ENCODE data around the gene CLCNKB.
A peak's percentile ranks its signal among the peaks of the same experiment; 100 is the strongest.

Gene CLCNKB

DNA sequence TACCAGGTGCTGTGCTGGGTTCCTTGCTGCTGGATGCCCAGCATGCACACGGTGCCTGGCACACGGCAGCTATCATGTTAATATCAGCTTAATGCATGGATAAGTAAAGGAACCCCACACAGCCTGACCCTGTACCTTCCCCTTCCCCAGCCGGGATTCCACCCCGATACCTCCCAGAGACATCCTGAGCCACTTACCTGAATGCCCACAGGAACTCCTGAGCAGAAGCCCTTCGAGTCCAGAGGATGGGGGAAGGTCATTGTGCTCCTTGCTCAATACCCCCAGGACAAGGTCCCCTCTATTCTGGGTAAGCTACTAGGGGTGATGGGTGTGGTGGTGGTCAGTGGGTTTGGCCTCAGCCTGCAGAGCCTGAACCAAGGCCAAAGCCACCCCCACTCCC is 28.5 kb downstream of the CLCNKB start:
- TF ChIP-seq, protein P1, sequence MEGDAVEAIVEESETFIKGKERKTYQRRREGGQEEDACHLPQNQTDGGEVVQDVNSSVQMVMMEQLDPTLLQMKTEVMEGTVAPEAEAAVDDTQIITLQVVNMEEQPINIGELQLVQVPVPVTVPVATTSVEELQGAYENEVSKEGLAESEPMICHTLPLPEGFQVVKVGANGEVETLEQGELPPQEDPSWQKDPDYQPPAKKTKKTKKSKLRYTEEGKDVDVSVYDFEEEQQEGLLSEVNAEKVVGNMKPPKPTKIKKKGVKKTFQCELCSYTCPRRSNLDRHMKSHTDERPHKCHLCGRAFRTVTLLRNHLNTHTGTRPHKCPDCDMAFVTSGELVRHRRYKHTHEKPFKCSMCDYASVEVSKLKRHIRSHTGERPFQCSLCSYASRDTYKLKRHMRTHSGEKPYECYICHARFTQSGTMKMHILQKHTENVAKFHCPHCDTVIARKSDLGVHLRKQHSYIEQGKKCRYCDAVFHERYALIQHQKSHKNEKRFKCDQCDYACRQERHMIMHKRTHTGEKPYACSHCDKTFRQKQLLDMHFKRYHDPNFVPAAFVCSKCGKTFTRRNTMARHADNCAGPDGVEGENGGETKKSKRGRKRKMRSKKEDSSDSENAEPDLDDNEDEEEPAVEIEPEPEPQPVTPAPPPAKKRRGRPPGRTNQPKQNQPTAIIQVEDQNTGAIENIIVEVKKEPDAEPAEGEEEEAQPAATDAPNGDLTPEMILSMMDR (IDR thresholded peaks at IDR 0.05; ENCODE audit: low read depth, low read length, poor library complexity, severe bottlenecking) = no peak
- Histone ChIP-seq H3K79me2 (ENCODE audit: control insufficient read depth, low read length) (no peaks in the 10 kb centered on the region), H3K36me3 (ENCODE audit: control insufficient read depth, low read length) (no peaks in the 10 kb centered on the region), H3K9me3 (ENCODE audit: control insufficient read depth, insufficient read depth, low read length) (no peaks in the 10 kb centered on the region), H4K20me1 (ENCODE audit: control insufficient read depth, insufficient read depth, low read depth, low read length) (no peaks in the 10 kb centered on the region; the same call in 1 of the 2 replicates), H3K9me2 (replicated peaks; ENCODE audit: control insufficient read depth, low read length) (no peaks in the 10 kb centered on the region), H3K27ac (ENCODE audit: low read depth, low read length) (no peak overlapping the region), H3K4me3 (ENCODE audit: low read length) (no peak overlapping the region), H3K4me1 (ENCODE audit: control insufficient read depth, low read length) (peaks cover 8% of the 10 kb centered on the region), H3K4me2 (ENCODE audit: low read length) (no peak overlapping the region), H3F3A (ENCODE audit: control insufficient read depth, insufficient read depth) (0 out of 2 replicates have a peak, but pooled peaks cover 3% of the 10 kb centered on the region), H3K27me3 (ENCODE audit: control insufficient read depth, low read length) (peaks cover 53% of the 10 kb centered on the region)

DNA sequence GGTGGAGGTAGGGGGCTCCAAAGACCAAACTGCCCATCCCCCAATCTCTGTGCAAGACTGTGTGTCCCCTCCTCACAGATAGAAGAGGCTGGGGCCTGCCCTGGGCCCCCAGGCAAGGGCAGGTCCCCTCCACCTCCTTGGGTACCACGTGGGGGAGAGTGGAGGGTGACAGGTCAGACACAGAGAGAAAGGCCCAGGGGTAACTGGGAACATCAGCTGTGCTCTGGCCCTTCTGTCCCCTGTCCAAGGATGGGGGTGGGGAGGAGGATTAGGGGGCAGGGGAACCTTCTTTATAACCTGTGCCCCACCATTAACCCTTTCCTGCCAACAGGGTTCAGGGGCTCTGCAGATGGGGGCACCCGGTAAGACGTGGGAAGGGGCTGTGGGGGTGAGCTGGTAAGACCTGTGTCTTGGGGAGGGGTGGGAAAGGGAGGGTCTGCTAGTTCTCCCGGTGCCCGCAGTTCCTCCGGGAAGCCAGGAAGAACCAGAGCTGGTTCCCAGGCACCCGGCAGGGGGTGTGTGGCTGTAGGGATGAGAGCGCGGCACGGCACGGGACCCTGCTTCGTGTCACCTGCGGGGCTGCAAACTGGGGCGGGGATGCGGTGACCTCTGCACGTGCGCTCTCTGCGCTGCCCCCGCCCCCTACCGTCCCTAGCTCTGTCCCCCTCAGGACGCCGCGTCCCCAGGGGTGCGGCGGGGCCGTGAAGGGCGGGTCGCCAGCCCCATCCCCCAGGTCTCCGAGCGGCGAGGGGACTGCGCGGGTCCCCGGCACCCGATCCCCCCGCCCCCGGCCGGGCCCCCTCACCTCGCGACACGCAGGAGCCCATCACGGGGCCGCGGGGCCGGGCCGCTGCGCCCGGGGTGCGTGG is 29.3 kb downstream of the CLCNKB start:
- H3K27ac ChIP-seq (ENCODE audit: low read depth, low read length) = no peak overlapping the region
- no peaks in the 10 kb centered on the region for H3K9me3 ChIP-seq (ENCODE audit: control insufficient read depth, insufficient read depth, low read length)
- H3K4me1 ChIP-seq (ENCODE audit: control insufficient read depth, low read length) = peaks cover 8% of the 10 kb centered on the region
- H3K79me2 ChIP-seq (ENCODE audit: control insufficient read depth, low read length) = no peaks in the 10 kb centered on the region
- no peaks in the 10 kb centered on the region for H3K9me2 ChIP-seq (replicated peaks; ENCODE audit: control insufficient read depth, low read length)
- TF ChIP-seq, protein P1 (IDR thresholded peaks at IDR 0.05; ENCODE audit: low read depth, low read length, poor library complexity, severe bottlenecking) = no peak
- peak; percentile 59; the same call in 1 of the 2 replicates for TF ChIP-seq EZH2phosphoT487 (IDR thresholded peaks at IDR 0.05; ENCODE audit: borderline replicate concordance, low read length)
- H4K20me1 ChIP-seq (ENCODE audit: control insufficient read depth, insufficient read depth, low read depth, low read length) = no peaks in the 10 kb centered on the region; the same call in 1 of the 2 replicates
- peak overlapping the region; percentile 37 for H3K4me3 ChIP-seq (ENCODE audit: low read length)
- peaks cover 50% of the 10 kb centered on the region for H3K27me3 ChIP-seq (ENCODE audit: control insufficient read depth, low read length)
- no peaks in the 10 kb centered on the region for H3K36me3 ChIP-seq (ENCODE audit: control insufficient read depth, low read length)
- peak overlapping the region; percentile 91 for H3K4me2 ChIP-seq (ENCODE audit: low read length)
- 0 out of 2 replicates have a peak, but pooled peaks cover 3% of the 10 kb centered on the region for H3F3A ChIP-seq (ENCODE audit: control insufficient read depth, insufficient read depth)

DNA sequence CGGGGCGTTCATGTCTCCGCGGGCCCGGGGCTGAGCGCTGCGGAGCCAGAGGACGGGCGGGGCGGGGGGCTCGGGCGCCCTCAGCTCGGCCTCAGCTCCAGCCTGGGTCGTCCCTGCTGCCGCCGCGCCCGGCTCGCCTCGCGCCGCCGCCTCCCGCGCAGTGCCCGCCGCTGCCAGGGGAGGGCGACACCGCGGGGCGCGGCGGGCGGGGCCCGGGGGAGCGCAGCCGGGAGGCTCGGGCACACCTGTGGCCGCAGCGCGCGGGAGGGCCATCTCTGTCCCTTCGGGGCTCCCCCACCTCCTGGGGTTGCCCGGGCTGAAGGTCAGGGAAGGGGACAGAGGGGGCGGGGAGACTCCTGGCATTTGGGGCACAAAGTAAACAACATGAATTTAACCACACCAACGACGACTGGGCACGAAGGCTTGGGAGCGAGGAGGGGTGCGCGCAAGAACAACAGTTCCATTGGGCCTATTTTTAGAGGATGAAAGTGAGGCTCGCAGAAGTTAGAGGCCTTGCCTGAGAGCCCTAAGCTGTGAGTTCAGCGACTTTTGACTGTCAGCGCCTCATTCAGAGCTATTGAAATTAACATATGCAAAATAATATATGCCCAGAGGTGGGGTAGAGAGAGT is 30.0 kb downstream of the CLCNKB start, which contains the start of gene FAM131C:
TSS of gene FAM131C (minus strand) at position 162 of the 630 bp plus-strand sequence. CDS start 209 bp downstream, outside the sequence.
- H3K4me2 ChIP-seq (ENCODE audit: low read length) = peak within 1 kb of the TSS; percentile 91
- H3F3A ChIP-seq (ENCODE audit: control insufficient read depth, insufficient read depth) = 0 out of 2 replicates have a peak, but pooled peaks cover 3% of the 10 kb centered on the region
- H3K9me2 ChIP-seq (replicated peaks; ENCODE audit: control insufficient read depth, low read length) = no peaks in the 10 kb centered on the region
- no peaks in the 10 kb centered on the region; the same call in 1 of the 2 replicates for H4K20me1 ChIP-seq (ENCODE audit: control insufficient read depth, insufficient read depth, low read depth, low read length)
- peak within 1 kb of the TSS; percentile 66 for H3K4me3 ChIP-seq (ENCODE audit: low read length)
- H3K79me2 ChIP-seq (ENCODE audit: control insufficient read depth, low read length) = no peaks in the 10 kb centered on the region
- no peak within 1 kb of the TSS for H3K27ac ChIP-seq (ENCODE audit: low read depth, low read length)
- H3K4me1 ChIP-seq (ENCODE audit: control insufficient read depth, low read length) = peaks cover 8% of the 10 kb centered on the region
- no peak for TF ChIP-seq EZH2phosphoT487 (IDR thresholded peaks at IDR 0.05; ENCODE audit: borderline replicate concordance, low read length)
- TF ChIP-seq, protein P1 (IDR thresholded peaks at IDR 0.05; ENCODE audit: low read depth, low read length, poor library complexity, severe bottlenecking) = peak; percentile 34
- H3K9me3 ChIP-seq (ENCODE audit: control insufficient read depth, insufficient read depth, low read length) = no peaks in the 10 kb centered on the region
- H3K36me3 ChIP-seq (ENCODE audit: control insufficient read depth, low read length) = no peaks in the 10 kb centered on the region
- H3K27me3 ChIP-seq (ENCODE audit: control insufficient read depth, low read length) = peaks cover 50% of the 10 kb centered on the region

Data from DOHH2 (cell line).